Measurements from ENCODE around the gene GFOD2.

- TF ChIP-seq, protein P1, sequence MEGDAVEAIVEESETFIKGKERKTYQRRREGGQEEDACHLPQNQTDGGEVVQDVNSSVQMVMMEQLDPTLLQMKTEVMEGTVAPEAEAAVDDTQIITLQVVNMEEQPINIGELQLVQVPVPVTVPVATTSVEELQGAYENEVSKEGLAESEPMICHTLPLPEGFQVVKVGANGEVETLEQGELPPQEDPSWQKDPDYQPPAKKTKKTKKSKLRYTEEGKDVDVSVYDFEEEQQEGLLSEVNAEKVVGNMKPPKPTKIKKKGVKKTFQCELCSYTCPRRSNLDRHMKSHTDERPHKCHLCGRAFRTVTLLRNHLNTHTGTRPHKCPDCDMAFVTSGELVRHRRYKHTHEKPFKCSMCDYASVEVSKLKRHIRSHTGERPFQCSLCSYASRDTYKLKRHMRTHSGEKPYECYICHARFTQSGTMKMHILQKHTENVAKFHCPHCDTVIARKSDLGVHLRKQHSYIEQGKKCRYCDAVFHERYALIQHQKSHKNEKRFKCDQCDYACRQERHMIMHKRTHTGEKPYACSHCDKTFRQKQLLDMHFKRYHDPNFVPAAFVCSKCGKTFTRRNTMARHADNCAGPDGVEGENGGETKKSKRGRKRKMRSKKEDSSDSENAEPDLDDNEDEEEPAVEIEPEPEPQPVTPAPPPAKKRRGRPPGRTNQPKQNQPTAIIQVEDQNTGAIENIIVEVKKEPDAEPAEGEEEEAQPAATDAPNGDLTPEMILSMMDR (IDR thresholded peaks at IDR 0.05), result no peak
- TF ChIP-seq POLR2A (IDR thresholded peaks at IDR 0.05) (no peak), EP300 (IDR thresholded peaks at IDR 0.05) (no peak)
Measured at GRCh38 chr16:67730326-67730725, 11.2 kb upstream of the GFOD2 start.
